ENCODE measurements around the gene CFAP77.

- TF ChIP-seq CTCF (IDR thresholded peaks at IDR 0.05) (no peak), POLR2A (IDR thresholded peaks at IDR 0.05) (no peak)
Observed at GRCh38 chr9:132494857-132495256, 84.8 kb downstream of the CFAP77 start.
